Body of pancreas (tissue), 4 donors: ENCODE results near the gene NIPA2.

ENCODE experiments used
- POLR2A ChIP-seq, 3 donors: fragments of 450-650 bp; IDR thresholded peaks; one replicate each; pipeline ENCODE4 v1.6.1; 2016; ENCODE audit warnings: antibody characterized with exemption in 3 of 3, mild to moderate bottlenecking in 2 of 3
- TF ChIP-seq, protein P1 (sequence below), 7 experiments: fragments of 450-650 bp in 4 of 7; fragments of 200-600 bp in 3 of 7; sonication (generic) in 3 of 7; IDR thresholded peaks; one replicate each; pipeline ENCODE4 v1.5.1; 2016 to 2019; ENCODE audit warnings: antibody characterized with exemption in 7 of 7

DNA sequence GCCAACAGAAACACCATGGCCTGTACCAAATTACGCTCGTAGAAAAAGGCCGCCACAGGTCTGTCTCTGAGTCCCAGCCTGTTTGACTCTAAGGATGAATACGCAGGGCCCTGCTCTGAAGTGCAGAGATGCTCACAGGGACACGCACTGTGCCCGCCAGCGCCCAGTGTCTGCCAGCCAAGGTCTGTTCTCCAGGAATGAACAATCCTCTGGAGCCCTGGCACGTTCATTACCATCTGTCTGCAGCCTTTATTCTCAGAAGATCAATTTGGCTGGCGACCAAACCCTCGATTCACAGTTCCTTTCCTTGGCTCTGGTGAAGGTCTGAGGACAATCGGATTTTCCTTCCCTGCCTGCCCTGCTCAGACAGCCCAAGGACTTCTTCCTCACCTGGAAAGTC is 66.3 kb downstream of the NIPA2 start:
- TF ChIP-seq, protein P1, sequence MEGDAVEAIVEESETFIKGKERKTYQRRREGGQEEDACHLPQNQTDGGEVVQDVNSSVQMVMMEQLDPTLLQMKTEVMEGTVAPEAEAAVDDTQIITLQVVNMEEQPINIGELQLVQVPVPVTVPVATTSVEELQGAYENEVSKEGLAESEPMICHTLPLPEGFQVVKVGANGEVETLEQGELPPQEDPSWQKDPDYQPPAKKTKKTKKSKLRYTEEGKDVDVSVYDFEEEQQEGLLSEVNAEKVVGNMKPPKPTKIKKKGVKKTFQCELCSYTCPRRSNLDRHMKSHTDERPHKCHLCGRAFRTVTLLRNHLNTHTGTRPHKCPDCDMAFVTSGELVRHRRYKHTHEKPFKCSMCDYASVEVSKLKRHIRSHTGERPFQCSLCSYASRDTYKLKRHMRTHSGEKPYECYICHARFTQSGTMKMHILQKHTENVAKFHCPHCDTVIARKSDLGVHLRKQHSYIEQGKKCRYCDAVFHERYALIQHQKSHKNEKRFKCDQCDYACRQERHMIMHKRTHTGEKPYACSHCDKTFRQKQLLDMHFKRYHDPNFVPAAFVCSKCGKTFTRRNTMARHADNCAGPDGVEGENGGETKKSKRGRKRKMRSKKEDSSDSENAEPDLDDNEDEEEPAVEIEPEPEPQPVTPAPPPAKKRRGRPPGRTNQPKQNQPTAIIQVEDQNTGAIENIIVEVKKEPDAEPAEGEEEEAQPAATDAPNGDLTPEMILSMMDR (IDR thresholded peaks at IDR 0.05): no peak
- no peak for TF ChIP-seq POLR2A (IDR thresholded peaks at IDR 0.05)
